ENCODE measurements around the gene RNF133. TPM values are rescaled to one million over a fixed set of nuclear protein-coding genes. Genes with fewer than 3 reads are reported as not detected.

Gene RNF133
- total and polyA plus RNA-seq, 9 of the 15 experiments (the other 6 are each of a cell fraction or from before 2014, with no cell fraction given) = not detected

GRCh38 chr7:122719010-122719578, 20.2 kb upstream of the RNF133 start (continued):
- no peak for TF ChIP-seq ZFP91 (CRISPR knock-in tag; IDR thresholded peaks at IDR 0.05)
- no peak for TF ChIP-seq CEBPG (CRISPR knock-in tag; IDR thresholded peaks at IDR 0.05)
- no peak for TF ChIP-seq CEBPG (tag; conservative IDR thresholded peaks at IDR 0.05 in 1 of 2, IDR thresholded peaks at IDR 0.05 in 1 of 2)

- Histone ChIP-seq H3K27ac (ENCODE audit: extremely low read depth, low read depth, low read length) (no peak overlapping the region), H3K9me1 (ENCODE audit: control insufficient read depth, insufficient read depth, low read length) (no peaks in the 10 kb centered on the region), H3K9me3 (replicated peaks; ENCODE audit: control insufficient read depth, insufficient read depth, low read depth, low read length) (0 out of 2 replicates have a peak, but pooled peaks cover 4% of the 10 kb centered on the region), H3K4me2 (ENCODE audit: insufficient read depth, low read length) (no peak overlapping the region), H2AFZ (ENCODE audit: low read depth, low read length) (no peak overlapping the region), H3K36me3 (ENCODE audit: control insufficient read depth, insufficient read depth, low read length) (no peaks in the 10 kb centered on the region), H4K20me1 (replicated peaks; ENCODE audit: control insufficient read depth, insufficient read depth, low read length) (no peaks in the 10 kb centered on the region), H3K9ac (ENCODE audit: insufficient read depth in 1 of 2, low read depth in 2 of 2, low read length in 2 of 2) (no peak overlapping the region), H3K27me3 (ENCODE audit: control insufficient read depth in 2 of 2, insufficient read depth in 2 of 2, low read length in 2 of 2) (no peaks in the 10 kb centered on the region), H3K4me3 (no peak overlapping the region), H3K4me1 (replicated peaks in 1 of 2; ENCODE audit: control insufficient read depth in 2 of 2, insufficient read depth in 2 of 2, low read length in 2 of 2) (no peaks in the 10 kb centered on the region), H3K79me2 (ENCODE audit: control insufficient read depth, insufficient read depth, low read length) (no peaks in the 10 kb centered on the region)
- no peak for FAIRE-seq
- 0% methylated on average over 6 of the region's 6 CpGs for whole genome bisulfite sequencing (ENCODE audit: insufficient coverage, low coverage, missing lambda C conversion rate)
- no peak for ATAC-seq
- intact Hi-C loops (cut with micrococcal nuclease) = no loop called here
- ChIA-PET CTCF (ENCODE audit: low intra/inter-chr PET ratio) (no interaction called here), POLR2A (no interaction called here)
- DNase-seq (ENCODE audit: extremely low read depth in 1 of 4, low spot score in 3 of 4) = no peak
- in situ Hi-C loops (cut with MboI) = no loop called here
- no peak for TF ChIP-seq RCOR1 (IDR thresholded peaks at IDR 0.05; ENCODE audit: borderline replicate concordance in 1 of 2, low read depth in 2 of 2, low read length in 2 of 2)
- BruUV-seq (replicated peaks) = no TSS peak
These were observed 18.6 kb upstream of the RNF133 start for GRCh38 chr7:122717356-122718089.

All from K562 (cell line).